Fibroblast of pulmonary artery (primary cell): ENCODE measurements around the gene GRIK4.
"Not testable (repeated sequence)": the region's sequence is repeated elsewhere in the genome, so short reads cannot be mapped to it uniquely, and the experiment has no call there.

Source experiments
- DNase-seq: peaks from one replicate; pipeline ENCODE4 v3.0.0-alpha.2; 2010; ENCODE audit warnings: low read depth
- H3K4me3 ChIP-seq: replicated peaks from 2 replicates; pipeline ENCODE4 v1.5.1; 2011; ENCODE audit warnings: low read depth, mild to moderate bottlenecking, control low read depth, low read length, moderate library complexity
- TF ChIP-seq, protein P1 (sequence below): IDR thresholded peaks from 2 replicates; pipeline ENCODE4 v1.5.1; 2011; ENCODE audit warnings: mild to moderate bottlenecking, control low read depth, low read length, inconsistent platforms; ENCODE audit errors: missing control alignments

The GRIK4 gene

DNA sequence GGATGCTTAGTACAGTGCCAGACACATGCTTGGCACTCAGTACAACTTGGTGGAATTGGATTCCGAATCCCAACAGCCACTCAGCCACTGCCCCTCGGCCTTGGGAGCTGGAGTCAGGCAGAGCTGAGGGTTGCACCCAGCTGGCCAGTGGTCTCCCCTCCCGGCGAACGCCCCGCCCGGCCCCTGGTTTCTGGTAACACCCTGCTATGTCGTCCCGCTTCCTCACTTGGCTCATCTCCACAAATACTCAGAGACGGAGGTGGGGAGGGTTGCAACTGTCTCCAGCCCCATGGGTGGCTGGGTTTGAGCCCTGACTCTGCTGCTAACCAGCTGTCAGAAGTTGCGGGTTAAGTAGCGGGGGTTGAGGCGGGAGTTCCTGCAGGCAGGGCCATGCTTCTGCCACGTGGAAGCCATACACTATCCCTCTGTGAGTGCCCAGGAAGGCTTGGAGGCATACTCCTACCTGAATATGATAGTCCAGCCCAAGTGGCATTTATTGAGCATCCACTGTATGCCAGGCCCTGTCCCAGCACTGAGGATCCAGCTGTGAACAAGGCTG is 67.1 kb downstream of the GRIK4 start:
- DNase-seq, result no peak
- TF ChIP-seq, protein P1, sequence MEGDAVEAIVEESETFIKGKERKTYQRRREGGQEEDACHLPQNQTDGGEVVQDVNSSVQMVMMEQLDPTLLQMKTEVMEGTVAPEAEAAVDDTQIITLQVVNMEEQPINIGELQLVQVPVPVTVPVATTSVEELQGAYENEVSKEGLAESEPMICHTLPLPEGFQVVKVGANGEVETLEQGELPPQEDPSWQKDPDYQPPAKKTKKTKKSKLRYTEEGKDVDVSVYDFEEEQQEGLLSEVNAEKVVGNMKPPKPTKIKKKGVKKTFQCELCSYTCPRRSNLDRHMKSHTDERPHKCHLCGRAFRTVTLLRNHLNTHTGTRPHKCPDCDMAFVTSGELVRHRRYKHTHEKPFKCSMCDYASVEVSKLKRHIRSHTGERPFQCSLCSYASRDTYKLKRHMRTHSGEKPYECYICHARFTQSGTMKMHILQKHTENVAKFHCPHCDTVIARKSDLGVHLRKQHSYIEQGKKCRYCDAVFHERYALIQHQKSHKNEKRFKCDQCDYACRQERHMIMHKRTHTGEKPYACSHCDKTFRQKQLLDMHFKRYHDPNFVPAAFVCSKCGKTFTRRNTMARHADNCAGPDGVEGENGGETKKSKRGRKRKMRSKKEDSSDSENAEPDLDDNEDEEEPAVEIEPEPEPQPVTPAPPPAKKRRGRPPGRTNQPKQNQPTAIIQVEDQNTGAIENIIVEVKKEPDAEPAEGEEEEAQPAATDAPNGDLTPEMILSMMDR, result no peak
- no peak overlapping the region for H3K4me3 ChIP-seq

DNA sequence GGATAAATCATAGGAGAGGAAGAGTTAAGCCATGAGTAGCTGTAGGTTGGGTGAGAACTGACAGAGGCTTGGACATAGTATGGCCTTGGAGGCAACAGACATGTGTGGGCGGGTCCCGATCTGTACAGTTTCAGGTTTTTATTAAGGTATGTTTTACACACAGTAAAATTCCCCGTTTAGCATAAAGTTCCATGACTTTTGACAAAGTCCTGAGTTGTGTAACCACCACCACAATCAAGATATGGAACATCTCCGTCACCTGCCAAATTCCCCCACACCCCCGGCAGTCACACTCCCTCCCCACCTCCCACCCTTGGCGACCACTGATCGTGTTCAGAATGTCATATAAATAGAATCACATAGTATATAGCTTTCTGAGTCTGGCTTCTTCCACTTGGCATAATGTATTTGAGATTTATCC is 68.1 kb downstream of the GRIK4 start:
- no peak for DNase-seq
- TF ChIP-seq, protein P1, result no peak
- no peak overlapping the region for H3K4me3 ChIP-seq

DNA sequence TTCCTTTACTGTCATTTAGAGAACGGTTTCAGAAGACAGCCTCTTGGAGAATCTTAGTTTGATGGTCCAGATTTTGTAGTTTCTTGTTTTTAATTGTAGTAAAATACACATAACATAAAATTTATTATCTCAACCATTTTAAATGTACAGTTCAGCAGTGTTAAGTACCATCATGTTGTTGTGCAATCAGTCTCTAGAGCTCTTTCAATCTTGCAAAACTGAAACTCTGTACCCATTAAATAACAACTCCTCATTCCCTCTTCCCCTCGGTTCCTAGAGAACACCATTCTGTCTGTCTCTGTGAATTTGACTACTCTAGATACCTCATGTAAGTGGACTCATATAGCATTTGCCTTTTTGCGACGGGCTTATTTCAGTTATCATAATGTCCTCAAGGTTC is 69.8 kb downstream of the GRIK4 start:
- no peak overlapping the region for H3K4me3 ChIP-seq
- TF ChIP-seq, protein P1, result no peak
- DNase-seq, result no peak

DNA sequence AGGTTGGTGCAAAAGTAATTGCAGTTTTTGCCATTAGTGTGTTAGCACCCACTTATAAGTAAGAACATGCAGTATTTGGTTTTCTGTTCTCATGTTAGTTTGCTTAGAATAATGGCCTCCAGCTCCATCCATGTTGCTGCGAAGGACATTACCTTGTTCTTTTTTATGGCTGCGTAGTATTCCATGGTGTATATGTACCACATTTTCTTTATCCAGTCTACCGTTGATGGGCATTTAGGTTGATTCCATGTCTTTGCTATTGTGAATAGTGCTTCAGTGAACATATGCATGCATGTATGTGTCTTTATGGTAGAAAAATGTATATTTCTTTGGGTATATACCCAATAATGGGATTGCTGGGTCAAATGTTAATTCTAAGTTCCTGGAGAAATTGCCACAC is 71.0 kb downstream of the GRIK4 start:
- not testable (repeated sequence) for H3K4me3 ChIP-seq, DNase-seq

DNA sequence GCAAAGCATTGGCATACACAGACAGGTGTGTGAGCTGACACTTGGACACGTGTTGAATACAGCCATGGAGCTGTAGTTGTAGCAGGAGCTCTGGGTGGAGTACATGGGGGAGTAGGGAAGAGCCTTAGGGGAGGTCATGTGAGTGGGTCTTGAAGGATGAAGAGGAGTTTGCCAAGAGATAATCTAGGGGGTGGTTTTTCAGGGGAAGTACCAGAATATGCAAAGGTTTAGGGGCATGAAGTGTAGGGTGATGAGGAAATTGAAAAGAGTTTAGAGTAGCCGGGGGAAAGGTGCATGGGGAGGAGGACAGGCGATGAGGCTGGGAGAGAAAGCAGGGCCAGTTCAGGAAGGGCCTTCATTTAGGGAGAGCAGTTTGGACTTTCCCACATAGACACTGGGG is 74.5 kb downstream of the GRIK4 start:
- no peak overlapping the region for H3K4me3 ChIP-seq
- no peak for DNase-seq
- TF ChIP-seq, protein P1, result no peak

DNA sequence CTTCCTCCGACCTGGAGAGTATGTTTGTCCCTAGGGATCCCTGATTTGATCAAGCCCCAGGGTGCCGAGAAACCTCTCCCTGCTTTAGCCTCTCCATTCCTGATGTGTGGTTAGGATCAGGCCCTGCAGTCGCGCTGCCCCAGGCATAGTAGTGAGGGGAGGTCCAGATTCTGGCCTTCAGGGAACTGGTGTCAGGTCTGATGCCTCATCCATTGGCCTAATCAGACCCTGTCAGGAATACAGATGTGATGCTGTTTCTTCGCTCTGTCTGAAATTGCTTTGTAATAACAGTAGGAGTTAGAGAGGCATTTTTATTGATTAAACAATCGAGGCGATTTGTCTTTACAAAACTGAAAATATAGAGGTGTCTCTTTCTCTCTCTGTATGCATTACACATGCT is 75.2 kb downstream of the GRIK4 start:
- no peak for DNase-seq
- TF ChIP-seq, protein P1, result no peak
- H3K4me3 ChIP-seq, result no peak overlapping the region

DNA sequence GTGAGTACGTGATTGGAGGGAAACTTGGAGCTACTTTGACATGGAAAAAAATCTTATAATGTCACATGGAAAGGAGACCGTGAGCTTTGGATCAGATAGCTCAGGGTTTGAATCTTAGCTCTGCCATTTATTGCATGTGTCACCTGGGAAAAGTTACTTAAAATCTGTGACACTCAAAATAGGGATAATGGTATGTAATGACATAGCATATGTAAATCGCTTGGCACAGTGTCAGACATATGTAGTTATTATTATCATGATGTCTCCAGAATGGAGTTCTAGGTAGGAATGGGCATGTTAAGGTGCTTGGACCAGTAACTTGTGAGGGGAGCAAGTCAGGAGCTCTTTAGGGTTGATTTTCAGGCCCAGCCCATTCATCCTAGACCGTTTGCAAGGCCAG is 75.8 kb downstream of the GRIK4 start:
- H3K4me3 ChIP-seq, result no peak overlapping the region
- DNase-seq, result no peak
- TF ChIP-seq, protein P1, result no peak
